Adrenal gland (tissue), 12 donors: ENCODE measurements around the gene HIPK2. TPM values are rescaled to one million over a fixed set of nuclear protein-coding genes. Genes with fewer than 3 reads are reported as not detected.

ENCODE experiments used
- DNase-seq, 7 donors: peaks; one replicate each; pipeline ENCODE4 v3.0.0-alpha.2; 2019 to 2020
- H3K27ac ChIP-seq, 5 donors: fragments of 200-600 bp; sonication (generic) in 4 of 5; 1 replicate in 3 of 5; 2 replicates in 2 of 5; pipeline versions ENCODE4 v1.5.1 to v1.8.0; 2016 to 2020; ENCODE audit warnings: mild to moderate bottlenecking in 1 of 5
- H3K27me3 ChIP-seq: fragments of 200-600 bp; 2 replicates; pipeline ENCODE4 v1.8.0; 2021
- H3K36me3 ChIP-seq, 2 donors: fragments of 200-600 bp; replicated peaks in 1 of 2; 1 replicate in 1 of 2; 2 replicates in 1 of 2; pipeline versions ENCODE4 v1.5.1 to v1.8.0; 2018 to 2022
- H3K4me1 ChIP-seq, 2 donors: fragments of 200-600 bp; replicated peaks in 1 of 2; 1 replicate in 1 of 2; 2 replicates in 1 of 2; pipeline versions ENCODE4 v1.5.1 to v1.8.0; 2018 to 2021
- H3K4me3 ChIP-seq, 4 donors: fragments of 200-600 bp; sonication (generic) in 3 of 4; one replicate each; pipeline ENCODE4 v1.5.1; 2016 to 2018
- H3K9me3 ChIP-seq, 3 donors: fragments of 200-600 bp; sonication (generic) in 1 of 3; replicated peaks in 1 of 3; 1 replicate in 2 of 3; 2 replicates in 1 of 3; pipeline versions ENCODE4 v1.5.1 to v1.8.0; 2016 to 2021
- POLR2A ChIP-seq, 2 donors: fragments of 450-650 bp; IDR thresholded peaks; one replicate each; pipeline ENCODE4 v1.6.1; 2017; ENCODE audit warnings: antibody characterized with exemption in 2 of 2, mild to moderate bottlenecking in 2 of 2, moderate library complexity in 1 of 2
- WGBS, 4 donors: extraction: QIAGEN DNeasy Blood & Tissue Kit in 2 of 4; methylation state at CpG; one replicate each; pipeline versions ENCODE4 v1.1.5 to v1.1.7; 2013 to 2017; 5-methylcytosine and 5-hydroxymethylcytosine counted together
- intact Hi-C, 2 donors: fragments of 100-400 bp; cut with DNase I; formaldehyde crosslinking; loops; one replicate each; pipeline versions ENCODE4 v1.14.1 to v1.15.0; 2022 to 2023
- polyA plus RNA-seq, 3 donors: library from polyadenylated mRNA; stranded (reverse); fragments of 200-250 nt in 2 of 3; fragments of 350-450 nt in 1 of 3; fragmentation: Illumina TruSeq in 1 of 3; extraction: RNeasy Lipid Tissue Mini Kit (QIAGEN cat#74804) in 1 of 3; gene quantifications; one replicate each; pipeline ENCODE4 v1.2.3, GENCODE V29; 2013 to 2014
- total RNA-seq, 9 donors: library from RNA; depleted of rRNA in 4 of 9; stranded (reverse); fragments of >200 nt in 4 of 9; fragments of 120-200 nt in 1 of 9; fragmentation: NEBNext Ultra II Directional in 1 of 9; extraction: Animal tissue kit (Norgen Biotek cat#: 25700) in 1 of 9; gene quantifications; one replicate each; pipeline versions ENCODE4 v1.1.0 to v1.2.4, GENCODE V29; 2013 to 2023
- TF ChIP-seq, protein P1 (sequence below), 6 experiments: fragments of 450-650 bp in 4 of 6; fragments of 200-600 bp in 2 of 6; sonication (generic) in 1 of 6; IDR thresholded peaks; 1 replicate in 5 of 6; 2 replicates in 1 of 6; pipeline versions ENCODE4 v1.5.1 to v1.8.0; 2016 to 2021; ENCODE audit warnings: antibody characterized with exemption in 6 of 6, mild to moderate bottlenecking in 2 of 6, moderate library complexity in 1 of 6
- donor health status: healthy with polysubstance abuse.
- donor health status: Bipolar disorder and iron deficiency.
- donor health status: DM: yes; HTN: yes; CAD: no.
- donor health status: DM: no; HTN: no; CAD: no.
- donor health status: DM: no; HTN: no; CAD: no.
- donor health status: DM: yes; HTN: yes; CAD: no.

Gene HIPK2
- total and polyA plus RNA-seq, 12 donors, result 4.7 to 82.4 (median 49.8) TPM

DNA sequence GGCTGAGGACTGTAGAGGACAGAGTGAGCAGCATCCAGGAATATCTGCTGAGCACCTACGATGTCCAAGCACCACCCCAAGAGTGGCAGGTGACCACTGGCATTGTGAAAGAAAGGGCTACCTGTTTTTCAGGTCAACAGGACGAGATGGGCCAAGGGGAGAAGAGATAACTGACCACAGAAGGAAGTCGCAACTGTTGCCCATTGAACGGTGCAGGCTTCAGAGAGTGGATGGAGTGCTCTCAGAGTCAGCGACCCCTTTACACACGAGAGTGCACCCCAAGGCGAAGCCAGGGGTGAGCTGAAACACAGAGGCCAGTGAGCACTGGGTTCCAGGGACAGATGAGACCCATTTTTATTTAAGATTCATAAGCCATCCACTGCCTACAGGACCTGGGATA is 42.3 kb downstream of the HIPK2 start:
- intact Hi-C loops, result no loop called here
- peak in 1 of 7 donors; percentile 46 for DNase-seq
- TF ChIP-seq, protein P1, sequence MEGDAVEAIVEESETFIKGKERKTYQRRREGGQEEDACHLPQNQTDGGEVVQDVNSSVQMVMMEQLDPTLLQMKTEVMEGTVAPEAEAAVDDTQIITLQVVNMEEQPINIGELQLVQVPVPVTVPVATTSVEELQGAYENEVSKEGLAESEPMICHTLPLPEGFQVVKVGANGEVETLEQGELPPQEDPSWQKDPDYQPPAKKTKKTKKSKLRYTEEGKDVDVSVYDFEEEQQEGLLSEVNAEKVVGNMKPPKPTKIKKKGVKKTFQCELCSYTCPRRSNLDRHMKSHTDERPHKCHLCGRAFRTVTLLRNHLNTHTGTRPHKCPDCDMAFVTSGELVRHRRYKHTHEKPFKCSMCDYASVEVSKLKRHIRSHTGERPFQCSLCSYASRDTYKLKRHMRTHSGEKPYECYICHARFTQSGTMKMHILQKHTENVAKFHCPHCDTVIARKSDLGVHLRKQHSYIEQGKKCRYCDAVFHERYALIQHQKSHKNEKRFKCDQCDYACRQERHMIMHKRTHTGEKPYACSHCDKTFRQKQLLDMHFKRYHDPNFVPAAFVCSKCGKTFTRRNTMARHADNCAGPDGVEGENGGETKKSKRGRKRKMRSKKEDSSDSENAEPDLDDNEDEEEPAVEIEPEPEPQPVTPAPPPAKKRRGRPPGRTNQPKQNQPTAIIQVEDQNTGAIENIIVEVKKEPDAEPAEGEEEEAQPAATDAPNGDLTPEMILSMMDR (IDR thresholded peaks at IDR 0.05), result no peak
- TF ChIP-seq POLR2A (IDR thresholded peaks at IDR 0.05), result no peak
- 85 to 92% (median 90%) methylated on average over 7 of the region's 7 CpGs for WGBS, 4 donors
- no peaks in the 10 kb centered on the region for H3K36me3 ChIP-seq
- H3K4me3 ChIP-seq, result no peak overlapping the region
- H3K27ac ChIP-seq, result peak overlapping the region in 3 of 5 donors; percentile 25 to 87 (median 70)
- no peaks in the 10 kb centered on the region for H3K9me3 ChIP-seq
- peaks cover 54 to 87% of the 10 kb centered on the region in 2 donors for H3K4me1 ChIP-seq
- no peaks in the 10 kb centered on the region for H3K27me3 ChIP-seq

DNA sequence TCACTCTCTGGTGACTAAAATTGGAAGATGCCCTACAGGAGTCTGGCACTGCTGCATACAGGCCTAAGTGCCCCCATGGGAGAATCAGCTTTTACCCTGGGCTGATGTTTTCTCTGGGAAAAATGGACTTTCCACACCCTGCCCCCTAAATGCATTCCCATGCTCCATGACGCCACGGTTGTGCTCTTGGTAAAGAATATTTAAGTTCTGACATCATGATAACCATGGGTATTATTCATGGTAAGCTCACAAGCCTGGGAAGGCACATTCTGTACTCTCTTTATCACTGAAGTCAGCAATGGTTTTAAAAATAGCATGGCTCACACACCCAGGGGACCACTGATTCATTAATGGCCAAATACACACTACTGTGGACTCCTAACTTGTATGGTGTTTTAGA is 43.4 kb downstream of the HIPK2 start:
- no peaks in the 10 kb centered on the region for H3K27me3 ChIP-seq
- peak in 3 of 7 donors; percentile 34 to 63 (median 48) for DNase-seq
- no peak overlapping the region for H3K4me3 ChIP-seq
- peaks cover 58 to 79% of the 10 kb centered on the region in 2 donors for H3K4me1 ChIP-seq
- 46 to 59% (median 53%) methylated on average over 2 of the region's 2 CpGs for WGBS, 4 donors
- TF ChIP-seq, protein P1 (IDR thresholded peaks at IDR 0.05), result no peak
- TF ChIP-seq POLR2A (IDR thresholded peaks at IDR 0.05), result no peak
- peak overlapping the region in 4 of 5 donors; percentile 25 to 87 (median 60) for H3K27ac ChIP-seq
- intact Hi-C loops, result no loop called here
- no peaks in the 10 kb centered on the region for H3K36me3 ChIP-seq
- no peaks in the 10 kb centered on the region for H3K9me3 ChIP-seq

DNA sequence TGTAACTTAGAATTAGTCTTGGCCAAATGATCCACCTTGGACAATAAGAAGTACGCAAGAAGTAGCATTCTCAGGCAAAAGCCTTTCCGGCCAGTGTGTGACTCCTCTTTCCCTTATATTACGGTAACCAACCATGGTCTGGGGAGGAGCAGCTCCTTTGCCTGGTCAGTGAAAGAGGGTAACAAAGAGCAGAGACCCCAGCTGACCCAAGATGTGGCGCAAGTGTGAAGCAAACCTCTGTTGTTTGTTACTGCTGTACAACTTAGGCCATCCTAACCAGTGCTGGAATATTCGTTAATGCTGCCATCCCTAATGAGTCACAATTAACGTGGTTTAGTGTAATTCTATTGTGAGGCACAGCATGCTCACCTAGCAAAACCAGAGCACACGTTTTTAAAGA is 44.0 kb downstream of the HIPK2 start:
- intact Hi-C loops, result no loop called here
- TF ChIP-seq, protein P1 (IDR thresholded peaks at IDR 0.05), result no peak
- no peak for TF ChIP-seq POLR2A (IDR thresholded peaks at IDR 0.05)
- 89 to 96% (median 91%) methylated on average over 7 of the region's 7 CpGs for WGBS, 4 donors
- Histone ChIP-seq H3K36me3 (no peaks in the 10 kb centered on the region), H3K27me3 (no peaks in the 10 kb centered on the region), H3K9me3 (no peaks in the 10 kb centered on the region), H3K27ac (peak overlapping the region in 4 of 5 donors; percentile 25 to 87 (median 60)), H3K4me3 (no peak overlapping the region), H3K4me1 (peaks cover 58 to 74% of the 10 kb centered on the region in 2 donors)
- peak in 1 of 7 donors; percentile 46 for DNase-seq

DNA sequence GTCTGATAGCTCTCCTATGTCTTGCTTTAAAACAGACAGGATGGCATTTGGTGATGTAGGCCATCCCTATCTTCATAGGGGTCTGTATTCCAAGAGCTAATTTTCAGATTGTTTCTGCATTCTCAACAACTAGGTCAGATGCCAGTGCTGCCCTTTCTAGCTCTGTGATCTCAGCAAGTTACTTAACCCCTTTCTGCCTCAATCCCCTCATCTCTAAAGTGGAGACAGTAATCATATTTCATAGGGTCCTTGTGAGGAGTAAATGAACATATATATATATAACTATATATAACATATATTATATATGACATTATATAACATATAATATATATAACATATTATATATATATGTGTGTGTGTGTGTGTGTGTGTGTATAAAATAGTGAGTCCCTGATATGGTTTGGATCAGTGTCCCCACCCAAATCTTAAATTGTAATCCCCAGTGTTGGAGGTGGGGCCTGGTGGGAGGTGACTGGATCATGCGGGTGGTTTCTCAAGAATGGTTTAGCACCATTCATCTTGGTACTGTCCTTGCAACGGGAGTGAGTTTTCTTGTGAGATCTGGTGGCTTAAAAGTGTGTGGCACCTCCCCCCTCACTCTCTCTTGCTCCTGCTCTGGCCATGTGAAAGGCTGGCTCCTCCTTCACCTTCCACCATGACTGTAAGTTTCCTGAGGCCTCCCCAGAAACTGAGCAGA is 45.2 kb downstream of the HIPK2 start:
- H3K27ac ChIP-seq, result peak overlapping the region; percentile 67 to 89 (median 71)
- peak in 1 of 7 donors; percentile 46 for DNase-seq
- TF ChIP-seq POLR2A (IDR thresholded peaks at IDR 0.05), result no peak
- TF ChIP-seq, protein P1 (IDR thresholded peaks at IDR 0.05), result no peak
- no peaks in the 10 kb centered on the region for H3K36me3 ChIP-seq
- intact Hi-C loops, result no loop called here
- H3K4me3 ChIP-seq, result peak overlapping the region in 1 of 4 donors; percentile 9
- WGBS, 4 donors, result 57 to 70% (median 67%) methylated on average over 2 of the region's 2 CpGs
- H3K9me3 ChIP-seq, result no peaks in the 10 kb centered on the region
- H3K4me1 ChIP-seq, result peaks cover 51 to 71% of the 10 kb centered on the region in 2 donors
- no peaks in the 10 kb centered on the region for H3K27me3 ChIP-seq
